ENCODE measurements around the gene DHFR.

The DHFR gene

GRCh38 chr5:80607832-80608231 lies 47.0 kb downstream of the DHFR start:
- ATAC-seq: no peak
- TF ChIP-seq TOX (CRISPR knock-in tag; IDR thresholded peaks at IDR 0.05; ENCODE audit: borderline replicate concordance): no peak
- no peak for TF ChIP-seq CSDC2 (CRISPR knock-in tag; IDR thresholded peaks at IDR 0.05)
- TF ChIP-seq PPARA (CRISPR knock-in tag; IDR thresholded peaks at IDR 0.05; ENCODE audit: borderline replicate concordance): no peak
- TF ChIP-seq ISL1 (CRISPR knock-in tag; IDR thresholded peaks at IDR 0.05): no peak
- TF ChIP-seq ZFP3 (CRISPR knock-in tag; IDR thresholded peaks at IDR 0.05): no peak
- TF ChIP-seq SNAI2 (CRISPR knock-in tag; IDR thresholded peaks at IDR 0.05): no peak
- no peak for TF ChIP-seq ZNF8 (CRISPR knock-in tag; IDR thresholded peaks at IDR 0.05)
- TF ChIP-seq GLIS3 (CRISPR knock-in tag; IDR thresholded peaks at IDR 0.05): no peak
- no peak for TF ChIP-seq ZNF70 (CRISPR knock-in tag; IDR thresholded peaks at IDR 0.05)
- no peak for TF ChIP-seq ZC3H10 (CRISPR knock-in tag; IDR thresholded peaks at IDR 0.05)
- no peak for TF ChIP-seq PATZ1 (CRISPR knock-in tag; IDR thresholded peaks at IDR 0.05; ENCODE audit: borderline replicate concordance)
- no peak for TF ChIP-seq ARNTL (CRISPR knock-in tag; IDR thresholded peaks at IDR 0.05; ENCODE audit: borderline replicate concordance, low read depth)
- TF ChIP-seq TCF4 (CRISPR knock-in tag; IDR thresholded peaks at IDR 0.05; ENCODE audit: borderline replicate concordance): no peak
- no peak for TF ChIP-seq CSRNP3 (CRISPR knock-in tag; IDR thresholded peaks at IDR 0.05)
- TF ChIP-seq, protein P1, sequence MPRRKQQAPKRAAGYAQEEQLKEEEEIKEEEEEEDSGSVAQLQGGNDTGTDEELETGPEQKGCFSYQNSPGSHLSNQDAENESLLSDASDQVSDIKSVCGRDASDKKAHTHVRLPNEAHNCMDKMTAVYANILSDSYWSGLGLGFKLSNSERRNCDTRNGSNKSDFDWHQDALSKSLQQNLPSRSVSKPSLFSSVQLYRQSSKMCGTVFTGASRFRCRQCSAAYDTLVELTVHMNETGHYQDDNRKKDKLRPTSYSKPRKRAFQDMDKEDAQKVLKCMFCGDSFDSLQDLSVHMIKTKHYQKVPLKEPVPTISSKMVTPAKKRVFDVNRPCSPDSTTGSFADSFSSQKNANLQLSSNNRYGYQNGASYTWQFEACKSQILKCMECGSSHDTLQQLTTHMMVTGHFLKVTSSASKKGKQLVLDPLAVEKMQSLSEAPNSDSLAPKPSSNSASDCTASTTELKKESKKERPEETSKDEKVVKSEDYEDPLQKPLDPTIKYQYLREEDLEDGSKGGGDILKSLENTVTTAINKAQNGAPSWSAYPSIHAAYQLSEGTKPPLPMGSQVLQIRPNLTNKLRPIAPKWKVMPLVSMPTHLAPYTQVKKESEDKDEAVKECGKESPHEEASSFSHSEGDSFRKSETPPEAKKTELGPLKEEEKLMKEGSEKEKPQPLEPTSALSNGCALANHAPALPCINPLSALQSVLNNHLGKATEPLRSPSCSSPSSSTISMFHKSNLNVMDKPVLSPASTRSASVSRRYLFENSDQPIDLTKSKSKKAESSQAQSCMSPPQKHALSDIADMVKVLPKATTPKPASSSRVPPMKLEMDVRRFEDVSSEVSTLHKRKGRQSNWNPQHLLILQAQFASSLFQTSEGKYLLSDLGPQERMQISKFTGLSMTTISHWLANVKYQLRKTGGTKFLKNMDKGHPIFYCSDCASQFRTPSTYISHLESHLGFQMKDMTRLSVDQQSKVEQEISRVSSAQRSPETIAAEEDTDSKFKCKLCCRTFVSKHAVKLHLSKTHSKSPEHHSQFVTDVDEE (CRISPR knock-in tag; IDR thresholded peaks at IDR 0.05): no peak
- no peak for TF ChIP-seq ZNF565 (CRISPR knock-in tag; conservative IDR thresholded peaks at IDR 0.05; ENCODE audit: low read depth)

DNA sequence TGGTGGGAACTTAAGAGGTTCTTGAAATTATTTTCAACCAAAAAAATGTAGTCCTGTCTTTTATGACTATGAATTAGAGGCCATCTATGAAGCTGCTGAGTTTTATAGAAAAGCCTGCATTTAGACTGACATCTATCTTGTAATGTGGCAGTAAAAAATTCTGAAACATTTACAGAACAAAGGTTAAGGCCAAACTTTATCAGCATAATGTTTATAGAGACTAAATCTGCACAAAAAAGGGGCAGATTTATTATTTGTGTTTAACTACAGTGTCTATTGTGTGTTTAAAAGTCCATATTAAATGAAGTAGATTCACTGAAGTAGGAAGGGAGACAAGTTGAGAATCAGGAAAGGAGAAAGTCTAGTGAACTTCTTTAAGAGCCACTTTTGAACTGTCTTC lies 47.4 kb downstream of the DHFR start:
- no peak for ATAC-seq
- no peak for TF ChIP-seq POU6F1 (CRISPR knock-in tag; IDR thresholded peaks at IDR 0.05; ENCODE audit: borderline replicate concordance, low read depth)
- no peak for TF ChIP-seq ARNTL (CRISPR knock-in tag; IDR thresholded peaks at IDR 0.05; ENCODE audit: borderline replicate concordance, low read depth)
- TF ChIP-seq, protein P2, sequence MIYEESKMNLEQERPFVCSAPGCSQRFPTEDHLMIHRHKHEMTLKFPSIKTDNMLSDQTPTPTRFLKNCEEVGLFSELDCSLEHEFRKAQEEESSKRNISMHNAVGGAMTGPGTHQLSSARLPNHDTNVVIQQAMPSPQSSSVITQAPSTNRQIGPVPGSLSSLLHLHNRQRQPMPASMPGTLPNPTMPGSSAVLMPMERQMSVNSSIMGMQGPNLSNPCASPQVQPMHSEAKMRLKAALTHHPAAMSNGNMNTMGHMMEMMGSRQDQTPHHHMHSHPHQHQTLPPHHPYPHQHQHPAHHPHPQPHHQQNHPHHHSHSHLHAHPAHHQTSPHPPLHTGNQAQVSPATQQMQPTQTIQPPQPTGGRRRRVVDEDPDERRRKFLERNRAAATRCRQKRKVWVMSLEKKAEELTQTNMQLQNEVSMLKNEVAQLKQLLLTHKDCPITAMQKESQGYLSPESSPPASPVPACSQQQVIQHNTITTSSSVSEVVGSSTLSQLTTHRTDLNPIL (CRISPR knock-in tag; IDR thresholded peaks at IDR 0.05; ENCODE audit: low read depth): no peak
- no peak for TF ChIP-seq ZNF8 (CRISPR knock-in tag; IDR thresholded peaks at IDR 0.05)
- TF ChIP-seq ZNF70 (CRISPR knock-in tag; IDR thresholded peaks at IDR 0.05): no peak
- TF ChIP-seq ZC3H10 (CRISPR knock-in tag; IDR thresholded peaks at IDR 0.05): no peak
- no peak for TF ChIP-seq TOX (CRISPR knock-in tag; IDR thresholded peaks at IDR 0.05; ENCODE audit: borderline replicate concordance)
- TF ChIP-seq ESRRG (CRISPR knock-in tag; IDR thresholded peaks at IDR 0.05): no peak
- TF ChIP-seq ZNF565 (CRISPR knock-in tag; conservative IDR thresholded peaks at IDR 0.05; ENCODE audit: low read depth): no peak
- TF ChIP-seq ZFP3 (CRISPR knock-in tag; IDR thresholded peaks at IDR 0.05): no peak

- ATAC-seq: no peak
- TF ChIP-seq SNAI2 (CRISPR knock-in tag; IDR thresholded peaks at IDR 0.05) (no peak), GLIS3 (CRISPR knock-in tag; IDR thresholded peaks at IDR 0.05) (no peak), POU6F1 (CRISPR knock-in tag; IDR thresholded peaks at IDR 0.05; ENCODE audit: borderline replicate concordance, low read depth) (no peak), ZNF70 (CRISPR knock-in tag; IDR thresholded peaks at IDR 0.05) (no peak)
- TF ChIP-seq, protein P1 (CRISPR knock-in tag; IDR thresholded peaks at IDR 0.05): no peak
These were observed 53.7 kb downstream of the DHFR start for GRCh38 chr5:80600943-80601693.
